Stimulated activated naive CD4-positive, alpha-beta T cell treated with Interleukin-2 at 50 U/mL for 16 hours (primary cell): Measurements from ENCODE around the gene OR52A5.
"Not testable (repeated sequence)": the region's sequence is repeated elsewhere in the genome, so short reads cannot be mapped to it uniquely, and the experiment has no call there.

Source experiments
- DNase-seq: peaks from one replicate; lab custom pipeline; 2025; lab: John Stamatoyannopoulos, UW

OR52A5 gene

DNA sequence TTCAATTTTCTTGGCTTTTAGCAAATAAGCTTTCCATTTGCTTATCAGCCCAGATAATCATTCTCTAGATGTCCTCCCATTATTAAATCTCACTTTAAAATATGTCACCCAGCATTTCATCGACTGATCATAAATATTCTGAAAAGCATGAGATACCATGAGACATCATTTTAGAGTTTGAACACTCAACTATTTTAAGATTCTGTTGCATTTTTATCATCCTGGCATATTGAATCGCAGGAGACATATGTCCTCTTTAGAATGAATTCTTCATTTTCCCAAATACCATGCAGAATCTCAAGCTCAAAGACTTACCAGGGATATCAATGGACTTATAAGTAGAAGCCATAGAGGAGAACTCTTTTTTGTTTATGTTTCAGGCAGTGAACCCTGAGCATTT, at the start of gene OR52A5:
TSS of gene OR52A5 (minus strand) at position 361 of the 400 bp plus-strand sequence. CDS start 5,714 bp downstream, outside the sequence.
- DNase-seq, result no peak

DNA sequence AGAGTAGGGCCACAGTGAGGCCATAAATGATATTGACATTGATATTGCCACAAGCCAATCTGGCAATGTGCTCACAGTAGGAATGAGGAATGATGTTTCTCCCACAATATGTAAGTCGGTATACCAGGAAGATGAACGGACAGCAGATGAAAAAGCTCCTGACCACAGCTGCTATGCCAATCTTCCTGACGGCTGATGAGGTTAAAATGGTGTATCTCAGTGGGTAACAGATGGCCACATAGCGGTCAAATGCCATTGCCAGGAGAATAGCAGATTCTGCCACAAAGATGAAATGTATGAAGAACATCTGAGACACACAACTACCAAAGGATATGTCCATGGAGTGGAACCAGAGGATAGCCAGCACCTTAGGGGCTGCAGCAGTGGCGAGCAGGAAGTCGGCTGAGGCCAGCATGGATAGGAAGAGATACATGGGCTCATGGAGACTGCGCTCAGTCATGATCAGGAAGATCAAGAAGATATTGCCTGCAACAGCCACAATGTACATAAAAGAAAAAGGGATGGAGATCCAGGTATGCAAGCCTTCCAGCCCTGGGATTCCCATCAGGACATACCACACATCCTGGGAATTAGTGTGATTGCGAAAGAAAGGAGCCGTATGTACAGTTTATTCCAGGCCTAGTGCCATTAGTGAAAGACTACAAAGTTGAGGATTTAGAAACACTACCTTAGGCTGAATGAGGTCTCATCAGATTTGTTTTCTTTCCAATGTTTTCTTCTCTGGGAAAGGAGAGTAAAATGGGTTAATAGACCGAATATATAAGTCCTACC, 40.1 kb upstream of the OR52A5 start:
- no peak for DNase-seq

DNA sequence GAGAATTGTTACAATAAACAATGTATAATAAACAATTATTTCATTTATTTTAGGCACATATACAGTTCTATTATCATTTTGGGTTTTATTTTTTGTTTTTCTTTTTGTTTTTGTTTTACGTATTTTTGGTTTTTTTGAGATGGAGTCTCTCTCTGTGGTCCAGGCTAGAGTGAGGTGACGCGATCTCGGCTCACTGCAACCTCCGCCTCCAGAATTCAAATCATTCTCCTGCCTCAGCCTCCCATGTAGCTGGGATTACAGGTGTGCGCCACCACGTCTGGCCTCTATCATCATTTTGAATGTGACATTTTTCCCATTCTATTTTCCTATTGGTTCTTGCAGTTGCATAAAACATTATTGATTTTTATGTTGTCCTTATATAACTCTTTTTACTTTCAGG, 36.8 kb upstream of the OR52A5 start:
- DNase-seq, result no peak

DNA sequence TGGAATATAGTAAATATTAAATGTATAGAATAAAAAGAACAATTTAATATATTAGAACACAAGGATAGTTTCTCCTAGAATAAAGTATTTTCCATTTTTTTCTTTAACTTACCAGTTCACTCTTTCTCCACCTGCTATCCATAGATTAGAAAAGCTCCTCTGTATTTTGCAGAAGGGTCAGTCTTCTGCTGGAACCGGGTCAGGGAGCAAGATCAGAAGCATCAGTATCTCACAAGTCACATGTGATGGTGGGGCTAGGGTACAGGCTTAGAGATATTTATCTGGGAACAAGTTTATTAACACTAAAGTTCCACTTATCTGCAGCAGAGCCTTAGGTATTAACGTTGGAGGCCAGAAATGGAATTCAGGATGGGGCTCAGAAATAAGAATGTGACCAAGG, 33.7 kb upstream of the OR52A5 start:
- no peak for DNase-seq

DNA sequence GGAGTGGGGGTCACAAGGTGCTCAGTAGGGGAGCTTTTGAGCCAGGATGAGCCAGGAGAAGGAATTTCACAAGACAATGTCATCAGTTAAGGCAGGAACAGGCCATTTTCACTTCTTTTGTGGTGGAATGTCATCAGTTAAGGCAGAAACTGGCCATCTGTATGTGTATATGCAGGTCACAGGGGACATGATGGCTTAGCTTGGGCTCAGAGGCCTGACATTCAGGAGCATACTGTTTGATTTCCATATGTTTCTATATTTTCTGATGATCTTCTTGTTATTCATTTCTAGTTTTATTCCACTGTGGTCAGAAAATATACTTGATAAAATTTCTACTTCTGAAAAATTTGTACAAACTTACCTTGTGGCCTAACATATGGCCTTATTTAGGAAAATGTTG, 27.7 kb upstream of the OR52A5 start:
- not testable (repeated sequence) for DNase-seq

DNA sequence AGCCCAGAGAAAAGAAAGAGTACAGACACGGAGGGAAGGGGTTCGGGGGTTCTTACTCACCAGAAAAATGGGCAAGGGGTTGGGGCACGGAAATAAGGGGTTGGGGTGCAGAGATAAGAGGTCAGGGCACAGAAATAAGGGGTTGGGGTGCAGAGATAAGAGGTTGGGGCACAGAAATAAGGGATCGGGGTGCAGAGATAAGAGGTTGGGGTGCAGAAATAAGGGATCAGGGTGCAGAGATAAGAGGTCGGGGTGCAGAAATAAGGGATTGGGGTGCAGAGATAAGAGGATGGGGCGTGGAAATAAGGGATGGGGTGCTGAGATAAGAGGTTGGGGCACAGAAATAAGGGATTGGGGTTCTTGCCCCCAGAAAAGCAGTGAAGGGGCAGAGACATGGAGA, 26.7 kb upstream of the OR52A5 start:
- DNase-seq, result not testable (repeated sequence)

DNA sequence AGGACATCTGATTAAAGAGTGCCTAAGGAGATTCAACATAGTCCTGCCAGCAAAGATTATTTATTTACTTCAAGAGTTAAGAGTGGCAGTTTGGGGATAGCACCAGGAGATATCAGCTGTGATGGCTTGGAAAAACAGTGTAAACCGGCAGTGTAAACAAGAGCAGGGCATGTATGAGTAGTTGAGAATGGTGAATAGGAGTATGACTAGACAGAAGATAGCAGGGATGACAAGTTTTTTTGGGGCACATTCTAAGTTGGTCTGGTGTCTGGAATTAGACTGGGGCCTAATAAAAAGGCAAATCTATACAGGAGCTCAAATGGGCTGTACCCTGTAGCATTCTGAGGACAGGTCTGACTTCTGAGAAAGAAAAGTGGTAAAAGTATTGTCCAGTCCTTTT, 22.9 kb upstream of the OR52A5 start:
- DNase-seq, result not testable (repeated sequence)

DNA sequence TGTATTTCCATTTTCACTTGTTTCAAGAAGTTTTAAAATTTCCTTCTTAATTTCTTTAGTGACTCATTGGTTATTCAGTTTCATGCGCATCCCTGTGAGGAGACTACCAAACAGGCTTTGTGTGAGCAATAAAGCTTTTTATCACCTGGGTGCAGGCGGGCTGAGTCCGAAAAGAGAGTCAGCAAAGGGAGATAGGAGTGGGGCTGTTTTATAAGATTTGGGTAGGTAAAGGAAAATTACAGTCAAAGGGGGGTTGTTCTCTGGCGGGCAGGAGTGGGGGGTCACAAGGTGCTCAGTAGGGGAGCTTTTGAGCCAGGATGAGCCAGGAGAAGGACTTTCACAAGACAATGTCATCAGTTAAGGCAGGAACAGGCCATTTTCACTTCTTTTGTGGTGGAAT, 22.1 kb upstream of the OR52A5 start:
- DNase-seq, result not testable (repeated sequence)

DNA sequence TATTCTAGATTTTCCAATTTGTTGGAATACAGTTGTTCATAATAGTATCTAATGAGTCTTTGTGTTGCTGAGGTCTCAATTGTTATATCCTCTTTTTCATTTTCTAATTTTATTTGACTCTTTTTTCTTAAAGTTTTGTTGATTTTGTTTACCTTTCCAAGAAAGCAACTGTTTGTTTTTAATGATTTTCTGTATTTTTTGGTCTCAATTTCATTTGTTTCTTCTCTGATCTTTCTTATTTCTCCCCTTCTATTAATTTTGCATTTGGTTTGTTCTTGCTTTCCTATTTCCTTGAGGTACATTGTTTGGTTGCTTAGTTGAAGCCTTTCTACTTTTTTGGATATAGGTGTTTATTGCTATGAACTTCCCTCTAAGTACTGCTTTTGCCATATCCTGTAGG, 21.6 kb upstream of the OR52A5 start:
- DNase-seq, result no peak

DNA sequence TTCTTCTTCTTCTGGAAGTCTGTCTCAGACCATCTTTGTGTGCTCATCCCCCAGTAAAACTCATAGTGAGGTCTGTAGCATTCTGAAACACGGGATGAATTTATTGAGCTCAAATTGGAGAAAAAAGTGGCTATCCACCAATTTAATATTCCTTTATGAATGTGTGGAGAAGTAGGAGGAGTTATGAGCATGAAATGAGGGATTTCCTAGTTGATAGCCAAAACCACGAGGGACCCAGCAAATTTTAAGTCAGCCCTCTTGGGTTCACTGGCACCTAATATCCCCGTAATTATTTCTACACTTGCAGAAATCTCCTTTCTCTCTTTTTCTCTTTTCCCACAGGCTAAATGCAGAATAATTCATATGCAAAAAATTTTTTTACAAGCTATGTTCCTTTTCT, 16.5 kb upstream of the OR52A5 start, which contains the start of gene OR52A1:
TSS of gene OR52A1 (minus strand) at position 101 of the 400 bp plus-strand sequence. CDS start 2,388 bp downstream, outside the sequence.
- DNase-seq, result no peak

DNA sequence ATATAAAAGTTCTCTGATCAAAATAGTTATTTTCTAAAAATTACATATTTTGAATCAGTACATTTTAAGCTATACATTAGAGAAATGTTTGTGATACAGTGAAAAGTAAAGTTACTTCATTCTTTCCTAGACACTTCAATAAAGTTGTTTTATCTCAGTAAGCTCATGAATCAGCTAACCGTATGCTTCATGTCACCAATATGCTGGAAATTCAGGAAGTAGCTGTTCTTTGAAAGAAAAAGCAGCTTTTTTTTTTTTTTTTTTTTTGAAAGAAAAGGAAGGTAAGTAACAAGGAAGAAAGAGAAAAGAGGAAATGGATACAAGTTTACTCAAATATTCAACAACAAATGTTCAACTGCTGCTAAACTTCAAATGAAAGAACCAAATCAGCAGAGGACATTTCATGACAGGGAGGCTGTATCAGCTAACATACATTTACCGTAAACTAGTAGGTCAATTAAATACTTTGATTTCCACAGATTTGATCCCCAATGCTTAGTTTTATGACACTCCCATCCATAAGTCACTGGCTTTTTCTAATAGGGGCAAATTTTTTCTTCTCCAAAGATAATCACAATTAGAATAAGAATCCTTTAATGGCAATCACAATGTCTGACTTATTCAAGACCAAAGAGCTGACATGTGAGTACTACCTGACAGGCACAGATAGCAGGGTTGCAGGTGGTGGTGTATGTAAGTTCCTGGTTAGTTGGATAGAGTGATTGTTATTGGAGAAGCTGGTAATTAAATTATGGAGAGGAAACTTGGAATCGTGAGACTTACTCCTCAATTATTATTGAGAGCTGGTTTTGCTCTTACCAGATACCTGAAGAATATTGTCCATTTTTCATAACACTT, 15.6 kb upstream of the OR52A5 start:
- no peak for DNase-seq

DNA sequence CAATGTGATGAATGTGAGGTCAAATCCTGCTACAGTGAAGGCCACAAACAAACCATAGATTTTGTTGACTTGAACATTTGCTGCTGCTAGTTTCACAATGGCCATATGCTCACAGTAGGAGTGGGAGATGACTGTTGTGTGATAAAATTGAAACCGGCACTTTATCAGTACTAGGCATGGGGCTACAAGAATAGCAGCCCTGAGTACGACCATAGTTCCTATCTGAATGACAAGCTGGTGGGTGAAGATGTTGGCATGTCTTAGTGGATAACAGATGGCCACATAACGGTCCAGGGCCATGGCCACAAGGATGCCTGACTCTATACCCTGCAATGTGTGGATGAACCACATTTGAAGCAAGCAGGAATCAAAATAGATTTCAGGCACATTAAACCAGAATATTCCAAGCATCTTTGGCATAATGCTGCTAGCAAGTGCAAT, 13.6 kb upstream of the OR52A5 start:
- DNase-seq, result no peak

DNA sequence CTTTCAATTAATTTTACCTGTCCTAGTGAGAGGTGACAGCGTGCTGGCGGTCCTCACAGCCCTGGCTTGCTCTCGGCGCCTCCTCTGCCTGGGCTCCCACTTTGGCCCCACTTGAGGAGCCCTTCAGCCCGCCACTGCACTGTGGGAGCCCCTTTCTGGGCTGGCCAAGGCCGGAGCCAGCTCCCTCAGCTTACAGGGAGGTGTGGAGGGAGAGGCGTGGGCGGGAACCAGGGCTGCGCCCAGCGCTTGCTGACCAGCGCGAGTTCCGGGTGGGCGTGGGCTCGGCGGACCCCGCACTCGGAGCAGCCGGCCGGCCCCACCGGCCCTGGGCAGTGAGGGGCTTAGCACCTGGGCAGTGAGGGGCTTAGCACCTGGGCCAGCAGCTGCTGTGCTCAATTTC, 6.0 kb upstream of the OR52A5 start:
- not testable (repeated sequence) for DNase-seq

DNA sequence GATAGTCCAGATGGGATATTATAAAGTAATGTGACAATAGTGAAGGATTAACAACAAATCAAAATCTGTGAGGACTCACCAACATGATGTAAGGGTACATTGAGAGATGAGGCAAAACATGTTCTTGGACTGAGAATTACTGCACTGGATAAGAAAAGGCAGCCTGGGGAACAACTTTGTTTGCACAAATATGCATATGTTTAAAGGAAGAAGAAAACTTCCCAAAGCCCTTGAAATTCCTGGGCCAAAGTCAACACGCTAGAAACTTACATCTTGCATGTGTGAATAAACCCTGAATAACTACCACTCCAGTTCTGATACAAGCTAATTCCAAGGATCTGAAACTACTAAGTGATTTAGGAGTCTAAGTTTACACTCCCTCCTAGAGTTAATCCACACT, 1.1 kb downstream of the OR52A5 start:
- no peak for DNase-seq

DNA sequence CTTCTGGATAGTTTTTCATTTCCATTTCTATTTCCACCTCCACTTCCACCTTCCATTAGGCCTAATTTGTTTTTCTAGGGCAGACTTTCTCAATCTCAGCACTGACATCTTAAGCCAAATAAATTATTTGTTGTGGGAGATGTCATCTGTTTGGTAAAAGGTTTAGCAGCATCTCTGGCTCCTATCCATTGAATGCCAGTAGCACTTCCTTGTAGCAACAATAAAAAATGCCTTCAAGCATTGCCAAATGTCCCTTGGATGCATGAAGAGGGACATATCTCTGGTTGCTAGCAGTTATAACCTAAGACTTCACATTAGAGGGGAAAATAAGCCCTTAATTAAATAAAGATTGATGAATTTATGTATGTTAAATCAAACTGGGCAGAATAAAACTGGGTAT, 1.9 kb downstream of the OR52A5 start:
- DNase-seq, result no peak

DNA sequence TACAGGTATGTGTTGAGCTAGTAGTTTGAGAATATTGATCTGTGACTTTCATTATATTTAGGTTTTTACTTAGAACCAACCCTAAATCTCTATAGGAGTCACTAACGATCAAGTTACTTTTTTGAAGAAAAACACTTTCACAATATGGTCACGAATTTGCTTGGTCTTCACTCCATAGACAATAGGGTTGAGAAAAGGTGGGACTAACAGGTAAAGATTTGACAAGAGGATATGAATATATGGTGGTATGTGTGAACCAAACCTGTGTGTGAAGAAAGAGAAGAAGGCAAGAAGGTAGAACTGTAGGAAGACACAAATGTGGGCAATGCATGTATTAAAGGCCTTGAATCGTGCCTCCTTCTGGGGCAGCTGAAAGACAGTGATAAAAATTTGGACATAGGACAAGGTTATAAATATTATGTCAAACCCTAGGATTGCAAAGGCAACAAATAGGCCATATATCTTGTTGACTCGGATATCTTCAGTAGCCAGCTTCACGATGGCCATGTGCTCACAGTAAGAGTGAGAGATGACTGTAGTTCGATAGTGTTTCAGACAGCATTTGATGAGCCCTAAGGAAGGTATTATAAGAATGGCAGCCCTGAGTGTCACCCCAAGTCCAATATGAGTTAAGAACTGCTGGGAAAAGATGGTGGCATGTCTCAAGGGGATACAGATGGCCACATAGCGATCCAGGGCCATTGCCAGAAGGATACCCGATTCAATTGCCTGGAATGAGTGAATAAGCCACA, 6.4 kb downstream of the OR52A5 start:
- DNase-seq, result no peak

DNA sequence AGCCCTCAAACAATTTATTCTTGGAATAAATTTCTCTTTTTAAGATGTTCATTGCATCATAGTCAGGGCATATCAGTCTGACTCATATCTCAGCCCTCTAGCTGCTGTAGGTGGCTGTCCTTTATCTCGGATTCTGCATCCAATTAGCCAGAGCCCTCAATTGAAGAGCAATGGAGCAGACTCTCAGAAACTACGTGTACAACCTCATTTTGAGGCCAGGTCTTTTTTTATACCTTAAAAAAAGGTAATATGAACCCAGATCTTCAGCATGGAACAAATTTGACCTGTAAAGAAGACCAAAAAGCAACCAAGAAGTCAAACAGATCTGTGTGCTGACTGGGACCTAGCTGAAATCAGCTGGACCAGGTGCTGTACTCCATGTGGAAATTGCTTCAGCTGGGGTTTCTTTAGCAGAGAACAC, 8.7 kb downstream of the OR52A5 start:
- no peak for DNase-seq

DNA sequence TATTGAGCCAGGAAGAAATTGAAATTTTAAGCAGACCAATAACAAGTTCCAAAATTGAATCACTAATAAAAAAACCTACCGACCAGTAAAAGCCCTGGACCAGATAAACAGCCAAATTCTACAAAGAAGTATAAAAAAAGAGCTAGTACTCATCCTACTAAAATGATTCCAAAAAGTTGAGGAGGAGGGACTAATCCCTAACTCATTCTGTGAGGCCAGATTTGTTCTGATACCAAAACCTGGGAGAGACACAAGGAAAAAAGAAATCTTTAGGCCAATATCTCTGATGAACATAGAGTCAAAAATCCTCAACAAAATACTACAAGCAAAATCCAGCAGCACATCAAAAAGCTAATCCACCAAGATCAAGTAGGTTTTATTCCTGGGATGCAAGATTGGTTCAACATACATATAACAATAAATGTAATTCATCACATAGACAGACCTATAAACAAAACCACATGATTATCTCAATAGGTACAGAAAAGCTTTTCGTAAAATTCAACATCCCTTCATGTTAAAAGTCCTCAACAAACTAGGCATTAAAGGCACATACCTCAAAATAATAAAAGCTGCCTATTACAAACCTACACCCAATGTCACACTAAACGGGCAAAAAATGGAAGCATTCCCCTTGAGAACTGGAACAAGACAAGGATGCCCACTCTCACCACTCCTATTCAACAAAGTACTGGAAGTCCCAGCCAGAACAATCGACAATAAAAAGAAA, 13.1 kb downstream of the OR52A5 start:
- DNase-seq, result no peak

DNA sequence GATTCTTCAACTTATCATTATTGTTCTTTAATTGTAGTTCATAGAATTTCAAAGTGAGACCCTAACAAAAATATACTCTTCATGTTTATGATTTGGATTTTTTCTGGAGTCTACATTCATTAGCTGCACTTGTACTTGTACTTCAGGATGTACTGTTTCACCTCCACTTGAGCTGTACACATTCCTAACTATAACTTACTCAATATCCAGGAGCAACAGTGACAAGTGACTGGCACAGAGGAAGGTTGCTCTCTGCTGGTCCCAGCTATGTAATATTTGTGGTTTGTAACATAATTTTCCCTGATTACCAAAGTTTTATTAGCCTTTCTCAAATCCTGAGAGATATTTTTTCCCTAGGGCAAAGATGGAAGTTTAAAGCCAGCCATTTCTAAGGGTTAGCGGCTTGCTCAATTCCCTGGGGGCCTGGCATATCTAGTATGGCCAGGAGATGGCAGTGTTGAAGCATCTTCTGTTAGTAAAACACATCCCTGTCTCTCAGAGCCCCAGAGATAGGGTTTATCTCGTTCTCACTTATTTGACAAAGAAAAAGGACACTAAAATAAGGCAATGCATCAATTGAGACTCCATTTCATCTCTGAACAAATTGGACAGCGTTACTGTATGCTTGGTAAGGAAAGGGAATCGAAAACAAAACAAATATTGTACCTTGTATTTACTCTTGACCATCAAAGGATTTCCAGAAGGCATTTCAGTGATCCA, 14.2 kb downstream of the OR52A5 start:
- no peak for DNase-seq

DNA sequence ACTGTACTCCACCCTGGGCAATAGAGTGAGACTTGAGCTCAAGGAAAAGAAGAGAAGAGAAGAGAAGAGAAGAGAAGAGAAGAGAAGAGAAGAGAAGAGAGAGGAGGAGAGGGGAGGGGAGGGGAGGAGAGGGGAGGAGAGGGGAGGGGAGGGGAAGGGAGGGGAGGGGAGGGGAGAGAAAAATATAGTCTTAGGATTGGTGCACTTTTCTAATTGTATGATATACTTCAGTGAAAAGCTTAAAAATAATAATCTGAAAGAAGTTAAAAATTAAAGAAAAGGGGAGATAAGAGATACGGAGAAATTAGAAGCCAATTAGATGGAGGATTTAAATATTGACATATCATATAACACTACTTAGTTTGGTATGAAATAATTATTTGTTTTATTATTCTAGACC, 19.3 kb downstream of the OR52A5 start:
- no peak for DNase-seq

DNA sequence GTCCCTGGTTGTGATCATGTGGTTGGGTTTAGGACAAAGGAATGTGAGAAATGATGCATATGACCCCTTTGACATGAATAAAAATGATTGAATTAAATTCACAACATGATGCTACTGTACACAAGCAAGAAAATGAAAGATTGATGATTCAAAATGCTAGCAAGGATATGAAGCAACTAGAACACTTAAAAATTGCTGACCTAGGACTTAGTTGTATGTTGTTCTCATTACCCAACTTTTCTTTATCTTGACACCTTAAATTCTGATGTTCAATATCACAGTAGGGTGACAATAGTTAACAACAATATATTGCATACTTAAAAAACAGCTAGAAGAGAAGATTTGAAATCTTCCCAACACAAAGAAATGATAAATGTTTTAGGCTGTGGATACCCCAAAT, 20.6 kb downstream of the OR52A5 start:
- no peak for DNase-seq
